GM10248 (cell line): ENCODE measurements around the gene SLC2A10.

Source experiments
- CTCF ChIA-PET: fragments of 300-600 bp; sonication (Branson Sonifier 250); formaldehyde crosslinking; extraction: SDS; loops from one replicate; lab custom pipeline; 2021; ENCODE audit warnings: antibody characterized with exemption; lab: Yijun Ruan, JAX
- POLR2A ChIA-PET: fragments of 350-650 bp; sonication (Branson Sonifier 250); formaldehyde crosslinking; extraction: SDS; loops from one replicate; lab custom pipeline; 2020; ENCODE audit warnings: antibody characterized with exemption; lab: Yijun Ruan, JAX
- DNase-seq: peaks from one replicate; pipeline ENCODE4 v3.0.0; 2012; ENCODE audit errors: extremely low spot score
- TF ChIP-seq, protein P1 (sequence below): IDR thresholded peaks from 2 replicates; pipeline ENCODE4 v1.5.1; 2012; ENCODE audit warnings: mild to moderate bottlenecking, low read depth; ENCODE audit errors: extremely low read depth, missing control alignments, control extremely low read depth

The SLC2A10 gene

DNA sequence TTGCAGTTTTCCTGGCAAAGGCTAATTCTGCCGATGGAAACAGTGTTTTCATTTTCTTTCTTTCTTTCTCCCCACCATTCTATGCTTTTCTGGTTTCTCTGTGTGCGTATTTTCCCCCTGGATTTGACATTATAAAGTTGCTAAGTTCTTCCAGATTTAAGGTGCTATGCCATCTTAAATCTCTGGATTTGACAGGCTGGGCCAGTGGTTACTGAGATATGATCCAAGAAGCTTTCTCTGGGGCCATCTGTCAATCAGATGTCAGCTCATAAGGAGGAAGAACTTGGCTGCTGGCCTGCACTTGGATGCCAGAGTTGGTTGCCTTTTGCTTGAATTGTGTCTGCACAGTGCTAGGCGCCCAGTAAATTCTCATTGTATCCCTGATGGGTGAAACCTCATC is 39.7 kb downstream of the SLC2A10 start:
- TF ChIP-seq, protein P1, sequence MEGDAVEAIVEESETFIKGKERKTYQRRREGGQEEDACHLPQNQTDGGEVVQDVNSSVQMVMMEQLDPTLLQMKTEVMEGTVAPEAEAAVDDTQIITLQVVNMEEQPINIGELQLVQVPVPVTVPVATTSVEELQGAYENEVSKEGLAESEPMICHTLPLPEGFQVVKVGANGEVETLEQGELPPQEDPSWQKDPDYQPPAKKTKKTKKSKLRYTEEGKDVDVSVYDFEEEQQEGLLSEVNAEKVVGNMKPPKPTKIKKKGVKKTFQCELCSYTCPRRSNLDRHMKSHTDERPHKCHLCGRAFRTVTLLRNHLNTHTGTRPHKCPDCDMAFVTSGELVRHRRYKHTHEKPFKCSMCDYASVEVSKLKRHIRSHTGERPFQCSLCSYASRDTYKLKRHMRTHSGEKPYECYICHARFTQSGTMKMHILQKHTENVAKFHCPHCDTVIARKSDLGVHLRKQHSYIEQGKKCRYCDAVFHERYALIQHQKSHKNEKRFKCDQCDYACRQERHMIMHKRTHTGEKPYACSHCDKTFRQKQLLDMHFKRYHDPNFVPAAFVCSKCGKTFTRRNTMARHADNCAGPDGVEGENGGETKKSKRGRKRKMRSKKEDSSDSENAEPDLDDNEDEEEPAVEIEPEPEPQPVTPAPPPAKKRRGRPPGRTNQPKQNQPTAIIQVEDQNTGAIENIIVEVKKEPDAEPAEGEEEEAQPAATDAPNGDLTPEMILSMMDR: no peak
- ChIA-PET CTCF (interaction anchor here (0.9 to 2.0 kb wide), 3 partner anchors 8 to 20 kb away, joined by 3 to 6 read pairs (median 4); no protein-coding TSS in a partner anchor), POLR2A (no interaction called here)
- no peak for DNase-seq

DNA sequence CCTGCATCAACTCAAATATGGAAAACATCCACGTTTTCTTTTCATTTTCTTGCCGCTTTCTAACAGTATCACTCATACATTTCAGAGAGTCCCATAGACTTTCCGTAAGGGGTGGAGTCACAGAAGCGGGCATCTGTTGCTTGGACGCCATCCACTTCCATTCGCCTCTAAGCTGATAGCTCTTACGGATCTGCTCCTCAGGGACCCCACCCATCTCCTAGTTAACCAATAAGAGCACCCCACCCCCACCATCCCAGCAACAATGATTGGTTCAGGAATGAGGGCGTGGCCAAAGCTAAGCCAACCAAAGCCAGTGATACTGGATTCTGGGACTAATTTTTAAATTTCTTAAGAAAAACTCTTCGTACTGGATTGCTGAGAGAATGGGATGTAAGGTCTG is 42.4 kb downstream of the SLC2A10 start:
- POLR2A ChIA-PET: no interaction called here
- CTCF ChIA-PET: interaction anchor here (0.7 to 4.9 kb wide), 9 partner anchors 13 to 521 kb away, joined by 3 to 59 read pairs (median 4); no protein-coding TSS in a partner anchor
- DNase-seq: no peak
- TF ChIP-seq, protein P1: no peak

DNA sequence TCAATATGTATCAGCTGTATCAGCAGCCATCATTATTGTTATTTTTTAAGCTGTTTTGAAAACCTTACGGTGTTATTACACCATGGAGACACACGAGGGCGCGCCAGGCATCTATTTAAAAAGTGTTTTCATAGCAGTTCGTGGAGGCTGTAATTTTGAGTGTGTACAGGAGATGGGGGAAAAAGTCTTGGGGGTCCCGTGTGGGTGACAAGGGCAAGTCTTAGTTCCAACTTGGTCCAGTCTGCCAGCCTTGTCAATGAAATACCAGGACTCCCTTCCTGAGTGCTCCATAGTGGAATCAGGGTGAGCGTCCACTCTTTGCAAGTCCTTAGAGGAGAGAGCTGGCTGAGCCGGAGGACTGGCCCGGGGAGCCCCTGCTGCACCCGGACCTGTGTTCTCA is 43.3 kb downstream of the SLC2A10 start:
- DNase-seq: peak; percentile 56
- CTCF ChIA-PET: interaction anchor here (0.6 to 4.9 kb wide), 14 partner anchors 9 to 631 kb away, joined by 3 to 59 read pairs (median 3); no protein-coding TSS in a partner anchor
- POLR2A ChIA-PET: no interaction called here
- TF ChIP-seq, protein P1: peak; percentile 55

DNA sequence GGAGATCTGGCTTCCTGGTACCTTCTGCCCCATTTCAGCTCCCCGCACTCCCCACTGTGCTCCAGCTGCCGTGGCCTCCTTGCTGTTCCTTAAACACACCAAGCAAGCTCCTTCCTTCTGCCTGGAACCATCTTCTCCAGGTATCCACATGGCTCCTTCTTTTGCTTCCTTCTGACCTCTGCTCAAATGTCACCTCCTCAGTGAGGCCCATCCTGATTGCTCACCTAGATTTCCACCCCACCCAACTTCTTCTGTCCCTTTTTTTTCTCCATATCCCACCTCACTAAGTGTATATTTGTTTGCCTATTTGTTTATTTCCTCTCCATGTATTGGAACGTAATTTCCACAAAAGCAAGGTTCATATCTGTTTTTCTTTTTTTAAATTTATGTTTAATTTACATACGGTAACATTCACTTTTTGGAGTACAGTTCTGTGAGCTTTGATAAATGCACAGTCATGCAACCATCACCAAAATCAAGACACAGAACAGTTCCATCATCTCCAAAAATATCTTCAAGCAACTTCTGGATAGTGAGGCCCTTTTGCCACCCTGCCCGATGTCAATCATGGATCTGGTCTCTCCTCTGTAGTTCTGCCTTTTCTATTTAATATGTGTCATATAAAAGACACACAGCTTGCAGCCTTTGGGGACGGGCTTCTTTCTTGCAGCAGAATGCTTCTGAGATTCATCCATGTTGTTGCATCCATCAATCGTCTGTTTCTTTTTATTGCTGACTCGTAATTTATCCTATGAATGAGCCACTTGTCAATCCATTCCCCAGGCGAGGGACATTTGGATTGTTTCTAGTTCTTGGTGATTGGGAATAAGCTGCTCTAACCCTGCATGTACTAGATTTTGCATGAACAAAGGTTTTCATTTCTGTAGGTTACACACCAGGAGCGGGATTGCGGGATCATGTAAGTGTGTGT is 46.3 kb downstream of the SLC2A10 start:
- DNase-seq: no peak
- ChIA-PET CTCF (interaction anchor here (0.8 to 4.9 kb wide), 3 partner anchors 9 to 628 kb away, joined by 3 to 59 read pairs (median 6); no protein-coding TSS in a partner anchor), POLR2A (no interaction called here)
- TF ChIP-seq, protein P1: no peak

DNA sequence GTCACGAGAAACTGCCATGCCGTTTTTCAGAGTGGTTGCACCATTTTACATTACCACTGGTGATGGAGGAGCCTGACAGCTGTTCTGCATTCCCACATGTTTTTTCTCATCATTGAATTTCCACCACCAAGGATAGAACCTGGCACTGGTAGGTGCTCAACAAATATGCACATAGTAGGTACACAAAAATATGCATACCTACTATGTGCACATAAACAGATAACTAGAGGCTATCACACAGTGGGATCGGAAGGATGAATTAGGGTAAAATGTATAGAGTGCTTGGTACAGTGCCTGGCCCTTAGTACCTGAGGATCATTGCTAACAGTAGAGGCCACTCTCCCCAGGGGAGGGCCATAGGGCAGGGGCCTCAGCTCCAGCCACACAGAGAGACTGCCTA is 47.0 kb downstream of the SLC2A10 start:
- TF ChIP-seq, protein P1: no peak
- no peak for DNase-seq
- CTCF ChIA-PET: interaction anchor here (0.8 to 2.4 kb wide), 2 partner anchors 15 to 628 kb away, joined by 3 to 6 read pairs; no protein-coding TSS in a partner anchor
- POLR2A ChIA-PET: no interaction called here

DNA sequence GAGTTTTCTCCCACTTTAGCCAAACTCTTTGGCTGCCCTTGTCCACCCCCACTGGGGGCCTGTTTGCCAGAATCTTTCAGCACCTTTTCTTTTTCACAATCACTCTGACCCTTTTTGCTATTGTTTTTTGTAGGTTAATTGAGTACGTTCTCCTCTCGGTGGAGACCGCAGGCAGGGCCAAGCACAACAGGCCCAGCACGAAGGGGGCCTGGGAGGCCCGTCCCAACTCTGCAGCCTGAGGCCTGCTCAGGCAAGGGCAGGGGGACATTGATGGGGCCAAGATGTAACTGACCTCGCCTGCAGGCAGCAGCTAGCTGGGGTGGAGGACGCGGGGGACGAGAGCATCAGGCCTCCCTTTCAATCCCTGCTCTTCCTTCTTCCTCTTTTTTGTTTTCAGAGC is 47.7 kb downstream of the SLC2A10 start:
- TF ChIP-seq, protein P1: no peak
- CTCF ChIA-PET: interaction anchor here (1.0 to 1.7 kb wide), 5 partner anchors 8 to 378 kb away, joined by 3 to 8 read pairs (median 5); no protein-coding TSS in a partner anchor
- POLR2A ChIA-PET: no interaction called here
- no peak for DNase-seq
